Lower leg skin (tissue), 4 donors: Measurements from ENCODE around the gene SBF1. TPM values are rescaled to one million over a fixed set of nuclear protein-coding genes. Genes with fewer than 3 reads are reported as not detected.
A peak's percentile ranks its signal among the peaks of the same experiment; 100 is the strongest.

ENCODE experiments used
- DNase-seq, 2 donors: peaks; one replicate each; pipeline ENCODE4 v3.0.0-alpha.2; 2019; ENCODE audit warnings: low spot score in 2 of 2
- H3K4me3 ChIP-seq: fragments of 200-600 bp; sonication (generic); 2 replicates; pipeline ENCODE4 v1.5.1; 2017; ENCODE audit warnings: mild to moderate bottlenecking, low read depth; ENCODE audit not compliant: poor library complexity, severe bottlenecking
- CTCF ChIP-seq, 3 donors: fragments of 450-650 bp; IDR thresholded peaks; one replicate each; pipeline ENCODE4 v1.5.1; 2016; ENCODE audit warnings: antibody characterized with exemption in 3 of 3, mild to moderate bottlenecking in 3 of 3, moderate library complexity in 2 of 3
- POLR2A ChIP-seq, 2 donors: fragments of 450-650 bp; IDR thresholded peaks; one replicate each; pipeline ENCODE4 v1.6.1; 2016 to 2017; ENCODE audit warnings: antibody characterized with exemption in 2 of 2, mild to moderate bottlenecking in 1 of 2, moderate library complexity in 1 of 2
- WGBS, 2 donors: methylation state at CpG; one replicate each; pipeline ENCODE4 v1.1.5; 2018; 5-methylcytosine and 5-hydroxymethylcytosine counted together
- intact Hi-C: fragments of 100-400 bp; cut with DNase I; formaldehyde crosslinking; loops from one replicate; pipeline ENCODE4 v1.15.0; 2023; ENCODE audit warnings: low total_unique reads
- total RNA-seq, 4 donors: library from RNA; depleted of rRNA; stranded (reverse); fragments of >200 nt; gene quantifications; one replicate each; pipeline ENCODE4 v1.1.0, GENCODE V29; 2016

SBF1 gene
- total RNA-seq, 4 donors from 2014 or later, result 70.8 to 123 (median 87.2) TPM

DNA sequence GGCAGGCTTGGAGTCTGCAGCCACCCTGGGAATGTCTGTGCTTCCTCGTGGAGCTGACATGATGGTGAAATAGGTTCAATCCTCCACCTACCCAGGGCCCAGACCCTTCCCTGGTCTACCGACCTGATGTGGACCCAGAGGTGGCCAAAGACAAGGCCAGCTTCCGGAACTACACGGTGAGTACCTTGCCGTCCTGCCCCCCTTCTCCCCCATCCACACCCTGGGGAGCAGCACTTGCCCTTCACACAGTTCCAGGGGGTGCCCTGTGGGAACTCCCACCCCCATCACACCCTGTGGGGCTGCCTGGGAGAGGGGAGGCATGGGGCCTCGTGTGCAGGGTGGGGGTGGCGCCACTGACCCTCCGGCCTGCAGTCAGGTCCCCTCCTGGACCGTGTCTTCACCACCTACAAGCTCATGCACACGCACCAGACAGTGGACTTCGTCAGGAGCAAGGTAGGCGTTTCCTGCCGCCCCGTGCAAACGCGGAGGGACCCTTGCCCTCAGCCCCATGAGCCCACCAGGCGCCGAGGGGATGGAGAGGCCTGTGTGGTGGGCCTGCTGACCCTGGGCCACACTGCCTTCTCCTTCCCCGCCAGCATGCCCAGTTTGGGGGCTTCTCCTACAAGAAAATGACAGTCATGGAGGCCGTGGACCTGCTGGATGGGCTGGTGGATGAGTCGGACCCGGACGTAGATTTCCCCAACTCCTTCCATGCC, 12.6 kb upstream of the SBF1 start:
- DNase-seq, result no peak
- WGBS, 2 donors, result 79 to 81% methylated on average over 14 to 23 of the region's 23 CpGs

DNA sequence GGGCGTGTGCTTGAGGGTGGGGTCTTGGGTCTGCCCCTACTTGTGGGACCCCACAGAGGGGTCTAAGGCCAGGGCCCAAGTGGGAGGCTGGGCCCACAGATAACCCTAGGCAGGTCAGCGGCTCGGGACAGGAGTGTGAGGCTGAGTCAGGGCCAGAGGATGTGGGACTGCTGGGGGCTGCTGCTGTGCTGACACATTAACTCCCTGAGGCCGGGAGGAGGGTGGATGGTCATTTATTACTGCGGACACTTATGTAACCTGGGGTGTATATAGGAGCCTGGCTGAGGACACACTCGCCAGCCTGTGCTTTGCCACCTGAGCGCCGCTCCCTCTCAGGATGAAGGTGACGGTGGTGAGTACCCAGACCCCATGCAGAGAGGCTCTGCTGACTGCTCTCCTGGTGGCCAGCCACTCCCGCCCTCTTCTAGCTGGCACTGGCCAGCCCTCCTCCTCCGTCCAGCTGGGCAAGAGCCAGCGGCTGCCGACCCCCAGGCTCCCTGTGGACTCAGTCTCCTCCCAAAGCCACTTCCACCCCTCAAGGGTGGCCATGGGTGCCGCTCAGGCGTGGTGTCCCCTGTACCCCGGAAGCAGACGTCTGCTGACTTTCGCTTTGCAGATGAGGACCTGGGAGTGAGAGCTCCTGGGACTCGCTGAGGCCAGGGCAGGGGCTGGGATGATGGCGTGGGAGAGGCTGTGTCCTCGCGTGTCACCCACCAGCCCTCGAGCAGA, 11.9 kb upstream of the SBF1 start, which contains the start of gene MIOX:
Gene MIOX, plus strand, starts transcription at position 299 of the 729 bp plus-strand sequence. Its CDS starts 39 bp downstream, at position 338.
- intact Hi-C loops, result no loop called here
- 65 to 79% methylated on average over 14 to 23 of the region's 23 CpGs for WGBS, 2 donors
- no peak for TF ChIP-seq CTCF (IDR thresholded peaks at IDR 0.05)
- TF ChIP-seq POLR2A (IDR thresholded peaks at IDR 0.05), result no peak
- no peak within 1 kb of the TSS for H3K4me3 ChIP-seq
- no peak for DNase-seq

More for the DNA sequence above, 12.6 kb upstream of the SBF1 start:
- H3K4me3 ChIP-seq, result no peak overlapping the region
- intact Hi-C loops, result no loop called here
- TF ChIP-seq POLR2A (IDR thresholded peaks at IDR 0.05) (no peak), CTCF (IDR thresholded peaks at IDR 0.05) (no peak)

DNA sequence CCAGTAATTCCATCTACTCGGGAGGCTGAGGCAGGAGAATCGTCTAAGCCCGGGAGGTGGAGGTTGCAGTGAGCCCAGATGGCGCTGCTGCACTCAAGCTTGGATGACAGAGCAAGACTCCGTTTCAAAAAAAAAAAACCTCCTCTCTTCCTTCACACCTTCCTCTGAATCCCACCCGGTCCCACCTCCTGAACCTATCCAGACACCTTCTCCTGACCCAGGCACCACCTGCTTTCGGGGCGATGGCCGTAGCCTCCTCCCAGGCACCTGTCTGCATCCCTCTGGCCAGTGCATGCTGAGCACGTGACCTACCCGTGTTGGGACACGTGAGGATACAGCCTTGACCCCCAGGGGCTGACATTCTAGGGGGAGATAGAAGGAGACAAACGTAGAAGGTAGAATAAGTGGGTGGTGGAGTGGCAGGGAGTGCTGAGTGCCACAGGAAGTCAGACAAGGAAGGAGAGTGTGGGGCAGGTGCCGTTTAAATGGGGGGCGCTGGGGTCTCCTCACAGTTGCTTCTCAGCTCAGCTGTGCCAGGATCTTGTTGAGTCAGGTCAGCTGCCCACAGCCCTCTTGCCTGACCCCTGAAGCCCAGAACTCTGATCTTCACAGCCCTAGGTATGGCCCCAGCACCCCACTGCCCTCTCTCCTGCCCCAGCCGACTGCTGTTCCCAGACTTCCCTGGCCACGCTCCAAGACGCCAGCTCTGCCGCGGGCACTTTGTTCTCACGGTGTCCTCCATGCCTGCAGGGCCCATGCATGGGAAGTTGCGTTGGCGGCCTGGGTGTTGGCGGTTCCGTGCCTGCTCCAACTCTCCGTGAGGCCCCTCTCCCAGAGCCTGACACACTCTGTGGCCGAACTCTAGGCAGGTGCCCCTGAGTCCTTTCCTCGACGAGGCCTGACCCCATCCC, 10.6 kb upstream of the SBF1 start:
- no peak overlapping the region for H3K4me3 ChIP-seq
- intact Hi-C loops, result no loop called here
- WGBS, 2 donors, result 58 to 62% methylated on average over 29 of the region's 29 CpGs
- peak in 1 of 2 donors; percentile 83 for DNase-seq
- TF ChIP-seq CTCF (IDR thresholded peaks at IDR 0.05), result no peak
- no peak for TF ChIP-seq POLR2A (IDR thresholded peaks at IDR 0.05)

- WGBS, 2 donors, result 82 to 85% methylated on average over 24 to 31 of the region's 31 CpGs
- DNase-seq, result no peak
- TF ChIP-seq POLR2A (IDR thresholded peaks at IDR 0.05), result no peak
- TF ChIP-seq CTCF (IDR thresholded peaks at IDR 0.05), result no peak
- H3K4me3 ChIP-seq, result no peak overlapping the region
- intact Hi-C loops, result no loop called here
Observed at GRCh38 chr22:50483977-50484853, 9.4 kb upstream of the SBF1 start.

DNA sequence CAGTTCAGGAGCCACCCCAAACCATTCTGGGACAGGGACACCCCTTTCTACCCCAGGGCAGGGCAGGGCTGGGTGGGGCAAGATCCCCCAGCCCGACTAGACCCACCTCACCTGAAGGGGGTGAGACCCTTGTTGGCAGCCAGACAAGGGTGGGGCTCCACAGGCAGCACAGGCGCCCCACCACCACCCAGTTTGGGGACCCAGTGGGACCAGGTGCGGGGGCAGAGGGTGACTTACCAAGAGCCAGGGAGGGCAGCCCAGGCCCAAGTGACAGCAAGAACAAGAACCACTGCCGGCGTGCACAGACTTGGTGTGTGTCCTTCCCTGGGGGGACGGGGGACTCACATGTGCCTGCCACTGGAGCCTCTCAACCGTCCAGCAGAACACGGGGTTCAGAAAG, 8.7 kb upstream of the SBF1 start:
- DNase-seq, result no peak
- no peak overlapping the region for H3K4me3 ChIP-seq
- WGBS, 2 donors, result 84 to 93% methylated on average over 6 to 8 of the region's 8 CpGs
- intact Hi-C loops, result no loop called here
- TF ChIP-seq POLR2A (IDR thresholded peaks at IDR 0.05) (no peak), CTCF (IDR thresholded peaks at IDR 0.05) (no peak)
